HG03342 (cell line): Measurements from ENCODE around the gene EPM2A.
A peak's percentile ranks its signal among the peaks of the same experiment; 100 is the strongest.
"Not testable (repeated sequence)": the region's sequence is repeated elsewhere in the genome, so short reads cannot be mapped to it uniquely, and the experiment has no call there.

ENCODE experiments used
- ATAC-seq: cut with Tn5 transposase; IDR thresholded peaks from one replicate; pipeline ENCODE4 v1.9.1; 2021; ENCODE audit warnings: mild to moderate bottlenecking, moderate library complexity; ENCODE audit not compliant: unreplicated experiment

EPM2A gene

DNA sequence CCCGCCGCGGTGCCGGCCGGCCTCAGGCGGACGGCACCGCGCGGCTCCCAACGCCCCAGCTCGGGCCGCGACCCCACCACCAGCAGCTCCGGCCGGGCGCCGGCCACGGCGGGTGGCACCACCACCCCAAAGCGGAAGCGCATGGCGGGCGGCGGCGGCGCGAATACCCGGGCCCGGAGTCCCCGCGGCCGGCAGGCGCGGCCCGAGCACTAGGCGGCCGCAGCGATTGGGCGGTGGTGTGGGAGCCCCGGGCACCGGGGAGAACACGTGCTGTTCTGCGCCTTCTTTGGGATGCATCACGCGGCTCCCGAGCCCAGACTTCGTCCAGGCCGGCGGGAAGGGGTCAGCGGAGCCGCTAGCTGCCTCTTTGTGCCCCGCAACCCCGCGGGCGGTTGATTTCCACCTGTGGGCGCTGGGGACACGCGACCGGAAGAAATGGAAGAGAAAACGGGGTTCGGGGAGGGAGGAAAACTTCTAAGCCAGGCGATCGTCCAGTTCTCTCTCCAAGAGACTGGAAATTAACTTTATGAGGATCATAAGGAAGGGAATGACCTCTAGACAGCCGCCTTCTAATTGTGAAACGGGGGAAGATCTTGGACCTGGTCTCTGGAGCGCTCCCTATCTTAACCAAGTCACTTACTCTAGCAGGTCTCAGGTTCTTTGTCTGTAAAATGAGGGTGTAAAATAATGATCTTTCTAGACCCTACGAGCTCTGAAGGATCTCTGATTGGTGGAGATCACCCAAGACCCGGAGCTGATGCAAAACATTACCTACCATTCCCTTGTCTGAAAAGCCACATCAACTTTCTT is at the start of gene EPM2A:
TSS of gene EPM2A (minus strand) at position 165 of the 810 bp plus-strand sequence. CDS start at position 143, 22 bp downstream.
- peak; percentile 67 for ATAC-seq

DNA sequence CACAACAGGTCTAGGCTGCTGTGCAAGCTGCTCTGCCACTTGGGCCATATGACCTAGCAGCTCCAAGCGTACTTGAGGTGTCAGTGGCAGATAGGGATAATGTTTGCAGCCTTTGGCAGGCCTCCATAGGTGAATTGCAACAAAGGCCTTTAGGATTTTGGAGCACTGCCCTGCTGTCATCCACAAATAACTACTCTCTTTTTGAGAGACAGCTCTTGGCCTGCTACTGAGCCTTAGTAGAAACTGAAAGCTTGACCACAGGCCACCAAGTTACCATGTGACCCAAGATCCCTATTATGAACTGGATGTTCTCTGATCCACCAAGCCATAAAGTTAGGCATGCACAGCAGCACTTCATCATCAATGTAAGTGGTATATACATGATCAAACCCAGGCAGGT is 49.4 kb upstream of the EPM2A start:
- ATAC-seq: peak; percentile 86

DNA sequence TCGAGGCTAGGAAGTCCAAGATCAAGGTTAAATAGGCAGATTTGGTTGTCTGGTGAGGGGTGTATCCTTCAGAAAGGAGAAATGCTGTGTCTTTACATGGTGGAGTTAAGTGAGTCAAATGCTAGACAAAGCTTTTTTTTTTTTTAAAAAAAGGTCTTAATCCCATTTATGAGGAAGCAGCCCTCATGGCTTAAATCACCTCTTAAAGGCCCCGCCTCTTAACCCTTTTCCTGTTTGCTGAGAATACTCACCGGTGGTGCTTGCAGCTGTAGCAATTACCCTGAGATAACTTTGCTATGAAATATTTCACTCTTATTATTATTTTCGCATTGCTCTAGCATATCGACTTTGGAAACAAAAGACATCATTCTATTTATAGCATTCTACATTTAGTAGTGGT is 48.5 kb upstream of the EPM2A start:
- ATAC-seq: no peak

DNA sequence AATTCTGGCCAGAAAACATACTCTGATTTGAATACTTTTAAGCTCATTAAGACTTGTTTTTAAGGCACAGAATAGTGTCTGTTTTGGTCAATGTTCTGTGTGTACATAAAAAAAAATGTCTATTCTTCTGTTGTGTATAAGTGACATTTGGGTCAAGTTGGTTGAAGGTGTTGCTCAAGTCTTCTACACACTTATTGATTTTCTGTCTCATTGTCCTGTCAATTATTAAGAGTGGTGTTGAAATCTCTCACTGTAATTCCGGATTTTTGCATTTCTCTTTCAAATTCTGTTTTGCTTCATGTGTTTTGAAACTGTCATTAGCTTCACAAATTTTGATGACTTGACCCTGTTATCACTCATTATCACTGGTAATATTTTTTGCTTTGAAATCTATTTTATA is 37.5 kb upstream of the EPM2A start:
- ATAC-seq: no peak

GRCh38 chr6:145765449-145765848 is 30.1 kb upstream of the EPM2A start:
- ATAC-seq: no peak

DNA sequence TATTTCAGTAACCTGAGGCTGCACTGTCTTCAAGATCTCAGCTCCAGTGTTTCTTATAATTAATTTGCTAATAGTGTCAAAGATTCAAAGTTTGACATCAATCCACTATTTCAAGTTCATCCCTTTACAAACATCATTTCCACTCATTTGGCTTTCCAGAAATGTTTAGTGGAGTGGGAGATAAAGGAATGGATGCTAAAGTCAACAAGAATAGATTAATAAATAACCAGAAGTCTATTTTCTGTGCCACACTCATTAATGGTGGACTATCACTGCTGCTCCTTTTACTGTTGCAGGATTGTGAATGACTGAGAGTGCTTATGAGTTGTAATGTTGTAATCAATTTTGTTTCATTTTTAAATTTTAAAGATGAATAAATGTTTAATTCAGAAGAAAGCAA is 28.4 kb upstream of the EPM2A start:
- ATAC-seq: no peak

GRCh38 chr6:145761584-145761983 is 26.3 kb upstream of the EPM2A start:
- ATAC-seq: peak; percentile 68

DNA sequence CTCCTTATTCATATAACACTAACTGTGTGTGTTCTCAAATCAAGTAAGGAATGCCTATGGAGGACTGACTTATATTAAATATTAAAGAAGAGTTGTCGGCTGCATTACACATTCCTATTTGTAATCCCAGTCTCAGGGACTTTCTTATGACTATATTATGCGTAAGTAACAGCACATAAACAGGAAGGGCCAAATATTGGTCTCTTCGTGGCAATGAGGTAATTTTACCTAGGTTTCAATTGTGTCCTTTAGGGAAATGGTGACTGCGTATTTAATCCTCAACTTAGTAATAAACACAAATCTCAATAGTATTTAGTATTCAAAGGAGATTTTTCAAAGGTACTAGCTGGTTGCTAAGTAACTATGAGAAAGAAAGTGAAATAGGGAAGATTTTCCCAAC is 22.8 kb upstream of the EPM2A start:
- no peak for ATAC-seq

- ATAC-seq: no peak
Observed at GRCh38 chr6:145756170-145756662, 20.9 kb upstream of the EPM2A start.

GRCh38 chr6:145755682-145756081 is 20.4 kb upstream of the EPM2A start:
- no peak for ATAC-seq

DNA sequence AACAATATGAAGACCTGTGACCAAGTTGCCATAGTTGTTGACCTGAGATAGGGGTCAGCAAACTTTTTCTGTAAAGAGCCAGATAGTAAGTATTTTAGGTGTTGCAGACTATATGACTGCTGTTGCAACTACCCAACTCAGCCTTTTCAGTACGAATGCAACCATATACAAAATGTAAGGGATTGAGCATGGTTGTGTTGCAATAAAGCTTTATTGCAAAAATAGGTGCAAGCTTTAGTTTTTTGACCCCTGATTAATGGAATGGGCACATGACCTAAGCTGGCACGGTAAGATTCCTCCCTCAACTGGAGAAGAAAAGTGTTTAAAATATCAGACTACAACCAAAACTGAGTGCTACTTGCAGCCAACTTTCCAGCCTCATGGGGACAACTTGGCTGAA is 17.3 kb upstream of the EPM2A start:
- no peak for ATAC-seq

- peak; percentile 72 for ATAC-seq
Observed at GRCh38 chr6:145749632-145750031, 14.3 kb upstream of the EPM2A start.

DNA sequence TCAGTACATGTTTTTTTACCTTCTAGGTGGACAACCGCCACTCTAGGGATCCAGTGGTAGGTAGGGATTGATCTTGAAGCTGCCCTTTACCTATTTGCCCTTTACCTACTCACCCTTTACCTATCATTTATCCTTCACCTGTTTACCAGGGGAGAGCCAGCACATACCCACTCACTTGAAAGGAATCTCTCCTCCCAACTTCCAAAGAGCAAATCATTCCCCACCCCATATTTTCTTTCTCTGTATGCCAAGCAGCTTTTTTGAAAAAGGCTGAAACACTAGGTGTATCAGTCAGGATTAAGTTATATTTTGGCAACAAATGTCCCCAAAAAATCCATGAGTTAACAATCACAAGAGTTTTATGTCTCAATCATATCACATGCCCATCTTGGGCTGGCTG is 10.5 kb upstream of the EPM2A start:
- no peak for ATAC-seq

DNA sequence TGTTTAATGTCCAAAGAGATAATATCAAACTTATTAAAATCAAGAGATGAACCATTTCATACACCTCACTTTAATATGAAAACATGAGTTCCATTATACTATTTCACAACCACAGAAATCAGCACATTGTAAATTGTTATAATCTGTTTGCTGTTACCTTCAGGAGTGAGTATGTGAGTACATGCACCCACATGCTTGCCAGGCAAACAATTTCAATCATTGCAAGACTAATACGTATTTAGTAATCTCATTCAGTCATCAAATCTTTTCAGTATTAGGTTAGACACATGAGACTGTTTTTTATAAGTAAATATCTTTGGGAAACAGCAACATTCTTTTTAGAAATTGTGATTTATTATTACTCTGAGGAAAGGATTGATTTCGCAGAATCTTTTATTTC is 9.3 kb upstream of the EPM2A start:
- ATAC-seq: no peak

- no peak for ATAC-seq
Observed at GRCh38 chr6:145743332-145743731, 8.0 kb upstream of the EPM2A start.

DNA sequence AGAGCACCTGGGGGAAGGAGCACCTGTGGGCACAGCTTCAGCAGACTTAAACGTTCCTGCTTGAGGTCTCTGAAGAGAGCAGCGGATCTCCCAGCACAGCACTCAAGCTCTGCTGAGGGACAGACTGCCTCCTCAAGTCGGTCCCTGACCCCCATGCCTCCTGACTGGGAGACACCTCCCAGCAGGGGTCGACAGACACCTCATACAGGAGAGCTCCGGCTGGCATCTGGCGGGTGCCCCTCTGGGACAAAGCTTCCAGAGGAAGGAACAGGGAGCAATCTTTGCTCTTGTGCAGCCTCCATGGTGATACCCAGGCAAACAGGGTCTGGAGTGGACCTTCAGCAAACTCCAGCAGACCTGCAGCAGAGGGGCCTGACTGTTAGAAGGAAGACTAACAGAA is 7.2 kb upstream of the EPM2A start:
- ATAC-seq: not testable (repeated sequence)

GRCh38 chr6:145739685-145740084 is 4.4 kb upstream of the EPM2A start:
- ATAC-seq: not testable (repeated sequence)

DNA sequence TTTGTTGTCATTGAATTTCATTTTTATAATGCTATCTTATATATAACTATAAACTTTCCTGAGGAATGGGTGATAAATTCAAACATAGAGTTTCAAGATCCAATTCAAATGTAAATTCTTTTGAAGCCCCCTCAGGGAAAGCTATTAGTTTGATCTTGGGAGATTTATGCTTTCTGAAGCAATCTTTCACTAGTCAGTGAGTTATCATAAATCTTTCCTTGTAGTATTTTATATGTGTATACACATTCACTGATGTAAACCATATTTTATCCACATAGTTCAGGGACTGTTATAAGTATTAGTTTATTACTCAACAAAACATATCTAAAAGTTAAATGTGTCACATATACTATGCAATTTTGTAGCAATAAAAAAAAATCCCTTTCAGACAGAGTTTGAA is 2.9 kb upstream of the EPM2A start:
- ATAC-seq: no peak

DNA sequence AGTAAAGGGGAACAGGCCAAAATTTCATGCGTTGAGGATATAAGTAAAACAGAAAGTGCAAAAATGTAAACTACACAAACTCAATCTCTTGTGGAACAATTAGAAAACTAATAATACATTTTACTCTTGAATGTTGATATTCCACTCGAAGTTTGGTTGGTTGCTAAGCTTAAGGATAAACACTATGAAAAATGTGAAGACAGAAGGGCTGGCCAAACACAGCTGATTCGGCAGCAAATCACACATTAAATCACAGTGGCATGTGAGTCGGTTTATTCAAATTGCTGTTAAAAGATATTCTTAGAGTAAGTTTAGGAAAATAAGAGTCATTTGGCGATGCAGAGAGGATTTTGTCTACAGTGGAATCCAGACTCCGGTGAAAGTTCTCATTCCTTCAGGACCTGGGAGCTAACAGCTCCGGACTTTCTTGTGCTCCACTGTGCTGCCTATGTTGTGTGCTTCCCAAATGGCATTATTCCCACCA is 1.4 kb upstream of the EPM2A start:
- ATAC-seq: no peak

GRCh38 chr6:145734486-145735355 is 599 bp downstream of the EPM2A start:
- ATAC-seq: peak; percentile 60

GRCh38 chr6:145733810-145734209 is 1.5 kb downstream of the EPM2A start:
- ATAC-seq: no peak

GRCh38 chr6:145733207-145733606 is 2.1 kb downstream of the EPM2A start:
- no peak for ATAC-seq
